Measurements from ENCODE around the gene PRICKLE3.

DNA sequence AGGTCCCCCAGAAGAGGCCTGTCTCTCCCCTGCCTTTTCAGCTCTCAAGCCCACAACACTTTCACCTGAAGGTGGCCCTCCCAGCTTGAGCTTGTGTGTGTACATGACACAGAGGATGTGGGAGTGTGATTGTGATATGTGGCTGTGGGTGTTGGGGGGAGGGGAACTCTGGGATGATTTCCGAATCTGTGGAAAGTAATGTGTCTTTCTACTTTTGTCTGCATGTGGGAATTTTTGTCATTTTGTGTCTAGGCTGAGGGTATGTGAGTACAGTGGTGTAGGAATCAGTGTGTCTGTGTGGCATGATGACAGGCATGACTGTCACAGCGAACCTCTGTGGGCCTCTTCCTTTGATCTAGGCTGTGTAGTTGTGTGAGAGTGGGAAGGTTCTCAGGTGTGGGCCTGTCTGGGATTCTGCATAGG is 7.4 kb upstream of the PRICKLE3 start:
- TF ChIP-seq, protein P1, sequence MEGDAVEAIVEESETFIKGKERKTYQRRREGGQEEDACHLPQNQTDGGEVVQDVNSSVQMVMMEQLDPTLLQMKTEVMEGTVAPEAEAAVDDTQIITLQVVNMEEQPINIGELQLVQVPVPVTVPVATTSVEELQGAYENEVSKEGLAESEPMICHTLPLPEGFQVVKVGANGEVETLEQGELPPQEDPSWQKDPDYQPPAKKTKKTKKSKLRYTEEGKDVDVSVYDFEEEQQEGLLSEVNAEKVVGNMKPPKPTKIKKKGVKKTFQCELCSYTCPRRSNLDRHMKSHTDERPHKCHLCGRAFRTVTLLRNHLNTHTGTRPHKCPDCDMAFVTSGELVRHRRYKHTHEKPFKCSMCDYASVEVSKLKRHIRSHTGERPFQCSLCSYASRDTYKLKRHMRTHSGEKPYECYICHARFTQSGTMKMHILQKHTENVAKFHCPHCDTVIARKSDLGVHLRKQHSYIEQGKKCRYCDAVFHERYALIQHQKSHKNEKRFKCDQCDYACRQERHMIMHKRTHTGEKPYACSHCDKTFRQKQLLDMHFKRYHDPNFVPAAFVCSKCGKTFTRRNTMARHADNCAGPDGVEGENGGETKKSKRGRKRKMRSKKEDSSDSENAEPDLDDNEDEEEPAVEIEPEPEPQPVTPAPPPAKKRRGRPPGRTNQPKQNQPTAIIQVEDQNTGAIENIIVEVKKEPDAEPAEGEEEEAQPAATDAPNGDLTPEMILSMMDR (IDR thresholded peaks at IDR 0.05; ENCODE audit: low read depth, low read length, poor library complexity, severe bottlenecking): no peak
- TF ChIP-seq EZH2phosphoT487 (IDR thresholded peaks at IDR 0.05; ENCODE audit: borderline replicate concordance, low read length): no peak
